IPS-18c (cell line): Measurements from ENCODE around the gene SHISA6.

Experiments used
- H3K4me3 ChIP-seq: 2 replicates; pipeline ENCODE4 v1.7.0; 2013; ENCODE audit warnings: low read depth, mild to moderate bottlenecking, low read length, moderate library complexity; ENCODE audit not compliant: insufficient read depth
- H3K9me3 ChIP-seq: one replicate; pipeline ENCODE4 v1.6.1; 2013; ENCODE audit warnings: mild to moderate bottlenecking, low read length, moderate library complexity; ENCODE audit not compliant: control insufficient read depth, insufficient read depth

SHISA6 gene

GRCh38 chr17:11319894-11320293, 78.9 kb downstream of the SHISA6 start:
- no peak overlapping the region for H3K4me3 ChIP-seq

GRCh38 chr17:11324021-11324420, 83.0 kb downstream of the SHISA6 start:
- Histone ChIP-seq H3K9me3 (no peaks in the 10 kb centered on the region), H3K4me3 (no peak overlapping the region)

More at GRCh38 chr17:11319894-11320293, 78.9 kb downstream of the SHISA6 start:
- H3K9me3 ChIP-seq: no peaks in the 10 kb centered on the region

- Histone ChIP-seq H3K9me3 (no peaks in the 10 kb centered on the region), H3K4me3 (no peak overlapping the region)
These were observed 83.9 kb downstream of the SHISA6 start for GRCh38 chr17:11324846-11325420.

- Histone ChIP-seq H3K4me3 (no peak overlapping the region), H3K9me3 (no peaks in the 10 kb centered on the region)
These were observed 85.5 kb downstream of the SHISA6 start for GRCh38 chr17:11326492-11326891.

- no peak overlapping the region for H3K4me3 ChIP-seq
These were observed 87.8 kb downstream of the SHISA6 start for GRCh38 chr17:11328770-11329169.

GRCh38 chr17:11330006-11330405, 89.0 kb downstream of the SHISA6 start:
- Histone ChIP-seq H3K9me3 (no peaks in the 10 kb centered on the region), H3K4me3 (no peak overlapping the region)

More at GRCh38 chr17:11328770-11329169, 87.8 kb downstream of the SHISA6 start:
- H3K9me3 ChIP-seq: no peaks in the 10 kb centered on the region

GRCh38 chr17:11330826-11331225, 89.8 kb downstream of the SHISA6 start:
- Histone ChIP-seq H3K4me3 (no peak overlapping the region), H3K9me3 (no peaks in the 10 kb centered on the region)

GRCh38 chr17:11331547-11332513, 90.8 kb downstream of the SHISA6 start:
- no peak overlapping the region for H3K4me3 ChIP-seq
- no peaks in the 10 kb centered on the region for H3K9me3 ChIP-seq

GRCh38 chr17:11332706-11333105, 91.7 kb downstream of the SHISA6 start:
- Histone ChIP-seq H3K9me3 (no peaks in the 10 kb centered on the region), H3K4me3 (no peak overlapping the region)

- Histone ChIP-seq H3K4me3 (no peak overlapping the region), H3K9me3 (no peaks in the 10 kb centered on the region)
These were observed 93.5 kb downstream of the SHISA6 start for GRCh38 chr17:11334493-11334892.

- Histone ChIP-seq H3K9me3 (no peaks in the 10 kb centered on the region), H3K4me3 (no peak overlapping the region)
These were observed 95.3 kb downstream of the SHISA6 start for GRCh38 chr17:11336290-11336689.

GRCh38 chr17:11340803-11341202, 99.8 kb downstream of the SHISA6 start:
- no peaks in the 10 kb centered on the region for H3K9me3 ChIP-seq
- no peak overlapping the region for H3K4me3 ChIP-seq

- Histone ChIP-seq H3K4me3 (no peak overlapping the region), H3K9me3 (no peaks in the 10 kb centered on the region)
These were observed 101.1 kb downstream of the SHISA6 start for GRCh38 chr17:11342138-11342537.

- Histone ChIP-seq H3K9me3 (no peaks in the 10 kb centered on the region), H3K4me3 (no peak overlapping the region)
These were observed 108.1 kb downstream of the SHISA6 start for GRCh38 chr17:11349106-11349505.

GRCh38 chr17:11351479-11351878, 110.5 kb downstream of the SHISA6 start:
- Histone ChIP-seq H3K4me3 (no peak overlapping the region), H3K9me3 (no peaks in the 10 kb centered on the region)

- Histone ChIP-seq H3K4me3 (no peak overlapping the region), H3K9me3 (no peaks in the 10 kb centered on the region)
These were observed 112.6 kb downstream of the SHISA6 start for GRCh38 chr17:11353601-11354000.

GRCh38 chr17:11356371-11356770, 115.4 kb downstream of the SHISA6 start:
- Histone ChIP-seq H3K4me3 (no peak overlapping the region), H3K9me3 (no peaks in the 10 kb centered on the region)

- Histone ChIP-seq H3K4me3 (no peak overlapping the region), H3K9me3 (no peaks in the 10 kb centered on the region)
These were observed 122.6 kb downstream of the SHISA6 start for GRCh38 chr17:11363565-11364117.
